Fibroblast of skin of left biceps (primary cell): ENCODE results near the gene PRMT1.
"Not testable (repeated sequence)": the region's sequence is repeated elsewhere in the genome, so short reads cannot be mapped to it uniquely, and the experiment has no call there.

Source experiments
- DNase-seq, 2 experiments: peaks; one replicate each; pipeline ENCODE4 v3.0.0-alpha.2; 2013; ENCODE audit warnings: low read depth in 2 of 2

Gene PRMT1

GRCh38 chr19:49719420-49719819 is 42.3 kb downstream of the PRMT1 start:
- DNase-seq = not testable (repeated sequence)

GRCh38 chr19:49727217-49728030 is 50.4 kb downstream of the PRMT1 start:
- no peak for DNase-seq

GRCh38 chr19:49730166-49730565 is 53.1 kb downstream of the PRMT1 start:
- DNase-seq = no peak
